CD4-positive, alpha-beta T cell (primary cell): ENCODE data around the gene CABP1. TPM values are rescaled to one million over a fixed set of nuclear protein-coding genes. Genes with fewer than 3 reads are reported as not detected.
A peak's percentile ranks its signal among the peaks of the same experiment; 100 is the strongest.

Source experiments
- ATAC-seq: fragments of 200-7000 bp; cut with Tn5 transposase; one replicate; pipeline ENCODE4 v1.10.0; 2022; ENCODE audit warnings: mild to moderate bottlenecking; ENCODE audit not compliant: poor library complexity
- CTCF ChIA-PET: fragments of 350-600 bp; sonication (Branson Sonifier 250); formaldehyde crosslinking; loops from one replicate; lab custom pipeline; 2021; ENCODE audit warnings: antibody characterized with exemption, inconsistent platforms; lab: Charles Lee
- POLR2A ChIA-PET: fragments of 350-600 bp; sonication (Branson Sonifier 250); formaldehyde crosslinking; loops from one replicate; lab custom pipeline; 2021; ENCODE audit warnings: antibody characterized with exemption, inconsistent platforms; lab: Charles Lee
- DNase-seq, 14 experiments: peaks; one replicate each; pipeline ENCODE4 v3.0.0-alpha.2; 2013 to 2020; ENCODE audit warnings: mixed read lengths in 2 of 14
- H3K27ac ChIP-seq, 2 donors: one replicate each; pipeline versions ENCODE4 v1.5.1 to v1.7.0; 2013; ENCODE audit warnings: low read length in 2 of 2, low read depth in 1 of 2, mild to moderate bottlenecking in 1 of 2
- H3K27me3 ChIP-seq, 2 experiments: 1 replicate in 1 of 2; 2 replicates in 1 of 2; pipeline versions ENCODE4 v1.6.1 to v1.7.0; 2013; ENCODE audit warnings: low read length in 2 of 2, control low read depth in 1 of 2, mild to moderate bottlenecking in 1 of 2, moderate library complexity in 1 of 2; ENCODE audit not compliant: insufficient read depth in 2 of 2, control insufficient read depth in 1 of 2
- H3K36me3 ChIP-seq: one replicate; pipeline ENCODE4 v1.6.1; 2013; ENCODE audit warnings: low read length, control low read depth; ENCODE audit not compliant: insufficient read depth
- H3K4me1 ChIP-seq: one replicate; pipeline ENCODE4 v1.6.1; 2013; ENCODE audit warnings: low read length, control low read depth; ENCODE audit not compliant: insufficient read depth
- H3K4me3 ChIP-seq: one replicate; pipeline ENCODE4 v1.5.1; 2013; ENCODE audit warnings: mild to moderate bottlenecking, low read length, moderate library complexity
- H3K9me3 ChIP-seq, 2 experiments: 1 replicate in 1 of 2; 2 replicates in 1 of 2; pipeline versions ENCODE4 v1.6.1 to v1.7.0; 2013; ENCODE audit warnings: low read length in 2 of 2, mild to moderate bottlenecking in 2 of 2, control low read depth in 1 of 2, moderate library complexity in 1 of 2; ENCODE audit not compliant: control insufficient read depth in 1 of 2, insufficient read depth in 1 of 2
- H3K27ac Mint-ChIP-seq: one replicate; pipeline ENCODE4 v1.8.0; 2020; ENCODE audit warnings: mixed read lengths
- H3K27me3 Mint-ChIP-seq: one replicate; pipeline ENCODE4 v1.8.0; 2021; ENCODE audit warnings: mixed read lengths
- H3K36me3 Mint-ChIP-seq: one replicate; pipeline ENCODE4 v1.8.0; 2021; ENCODE audit warnings: low read depth, mixed read lengths
- H3K4me1 Mint-ChIP-seq: one replicate; pipeline ENCODE4 v1.8.0; 2021; ENCODE audit warnings: low read depth, mixed read lengths
- H3K4me3 Mint-ChIP-seq: one replicate; pipeline ENCODE4 v1.8.0; 2020; ENCODE audit warnings: mild to moderate bottlenecking, mixed read lengths
- H3K9me3 Mint-ChIP-seq: one replicate; pipeline ENCODE4 v1.8.0; 2020; ENCODE audit warnings: mixed read lengths
- intact Hi-C, 2 experiments: fragments of 100-400 bp; cut with DNase I in 1 of 2; cut with micrococcal nuclease in 1 of 2; formaldehyde crosslinking; loops; one replicate each; pipeline versions ENCODE4 v1.15.1 to v1.9.0; 2023 to 2025; cut with DNase I, micrococcal nuclease
- total RNA-seq, 174 experiments: library from RNA in 2 of 174; stranded (reverse) in 2 of 174; gene quantifications; one replicate each; pipeline ENCODE4 v1.2.3 and lab custom pipeline; 2021 to 2026
- TF ChIP-seq, protein P1 (sequence below): fragments of 200-600 bp; IDR thresholded peaks from one replicate; pipeline ENCODE4 v1.8.0; 2022; ENCODE audit warnings: antibody characterized with exemption, mild to moderate bottlenecking

CABP1 gene
- total RNA-seq, 2 experiments from 2014 or later: 0.11 TPM; not detected in 1

DNA sequence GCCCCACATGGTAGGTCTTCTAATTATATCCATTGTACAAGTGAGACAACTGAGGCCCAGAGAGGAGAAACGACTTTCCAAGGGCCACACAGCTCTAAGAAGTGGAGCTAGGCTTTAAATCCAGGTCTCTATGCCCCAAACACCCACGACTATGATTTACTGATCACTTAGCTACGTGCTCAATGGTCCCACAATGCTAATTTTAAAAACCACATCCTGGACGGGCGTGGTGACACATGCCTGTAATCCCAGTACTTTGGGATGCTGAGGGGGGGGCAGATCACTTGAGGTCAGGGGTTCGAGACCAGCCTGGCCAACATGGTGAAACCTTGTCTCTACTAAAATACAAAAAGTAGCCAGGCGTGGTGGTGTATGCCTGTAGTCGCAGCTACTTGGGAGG, 38.1 kb downstream of the CABP1 start:
- Mint-ChIP-seq H3K4me3 (no peak overlapping the region), H3K27ac (no peak overlapping the region), H3K9me3 (no peaks in the 10 kb centered on the region), H3K36me3 (no peaks in the 10 kb centered on the region), H3K27me3 (no peaks in the 10 kb centered on the region), H3K4me1 (no peaks in the 10 kb centered on the region)
- DNase-seq (no peak), ATAC-seq (no peak)
- Histone ChIP-seq H3K36me3 (no peaks in the 10 kb centered on the region), H3K4me1 (peaks cover 12% of the 10 kb centered on the region), H3K4me3 (no peak overlapping the region), H3K9me3 (no peaks in the 10 kb centered on the region), H3K27ac (no peak overlapping the region), H3K27me3 (no peaks in the 10 kb centered on the region)
- POLR2A ChIA-PET: interaction anchor here (0.6 kb wide), 1 partner anchor 1390 kb away, joined by 4 read pairs; no protein-coding TSS in a partner anchor
- CTCF ChIA-PET: interaction anchor here (1.8 to 2.9 kb wide), 2 partner anchors 30 to 32 kb away, joined by 4 to 10 read pairs; no protein-coding TSS in a partner anchor
- intact Hi-C loops: no loop called here
- TF ChIP-seq, protein P1, sequence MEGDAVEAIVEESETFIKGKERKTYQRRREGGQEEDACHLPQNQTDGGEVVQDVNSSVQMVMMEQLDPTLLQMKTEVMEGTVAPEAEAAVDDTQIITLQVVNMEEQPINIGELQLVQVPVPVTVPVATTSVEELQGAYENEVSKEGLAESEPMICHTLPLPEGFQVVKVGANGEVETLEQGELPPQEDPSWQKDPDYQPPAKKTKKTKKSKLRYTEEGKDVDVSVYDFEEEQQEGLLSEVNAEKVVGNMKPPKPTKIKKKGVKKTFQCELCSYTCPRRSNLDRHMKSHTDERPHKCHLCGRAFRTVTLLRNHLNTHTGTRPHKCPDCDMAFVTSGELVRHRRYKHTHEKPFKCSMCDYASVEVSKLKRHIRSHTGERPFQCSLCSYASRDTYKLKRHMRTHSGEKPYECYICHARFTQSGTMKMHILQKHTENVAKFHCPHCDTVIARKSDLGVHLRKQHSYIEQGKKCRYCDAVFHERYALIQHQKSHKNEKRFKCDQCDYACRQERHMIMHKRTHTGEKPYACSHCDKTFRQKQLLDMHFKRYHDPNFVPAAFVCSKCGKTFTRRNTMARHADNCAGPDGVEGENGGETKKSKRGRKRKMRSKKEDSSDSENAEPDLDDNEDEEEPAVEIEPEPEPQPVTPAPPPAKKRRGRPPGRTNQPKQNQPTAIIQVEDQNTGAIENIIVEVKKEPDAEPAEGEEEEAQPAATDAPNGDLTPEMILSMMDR: no peak

DNA sequence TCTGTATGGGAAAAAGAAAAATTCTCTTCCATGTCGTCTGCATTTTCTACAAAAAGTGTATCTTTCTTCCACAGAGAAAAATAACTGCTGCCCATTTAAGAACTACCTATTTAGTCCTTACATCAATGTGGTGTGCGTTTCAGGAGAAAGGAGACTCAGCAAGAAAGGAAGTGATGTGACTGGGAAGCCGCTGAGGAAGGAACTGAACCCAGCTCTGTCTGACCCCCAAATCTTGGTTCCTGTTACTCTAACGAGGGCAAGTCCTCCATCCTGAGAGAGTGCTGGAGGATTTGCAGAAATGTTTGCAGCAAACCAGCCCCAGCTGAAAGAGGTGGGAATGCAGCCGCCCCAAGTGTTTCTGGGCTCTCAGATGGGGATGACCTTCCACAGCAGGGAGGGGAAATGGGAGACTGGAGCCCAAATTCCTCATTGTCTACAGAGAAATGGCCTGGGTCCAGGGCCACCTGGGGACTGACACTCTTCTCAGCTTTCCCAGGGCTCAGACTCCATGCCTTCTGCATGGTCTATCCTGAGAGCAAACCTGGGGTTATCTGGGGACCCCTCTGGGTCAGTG, 39.8 kb downstream of the CABP1 start:
- Histone ChIP-seq H3K4me1 (peaks cover 12% of the 10 kb centered on the region), H3K4me3 (no peak overlapping the region), H3K36me3 (no peaks in the 10 kb centered on the region), H3K27me3 (no peaks in the 10 kb centered on the region), H3K27ac (no peak overlapping the region), H3K9me3 (no peaks in the 10 kb centered on the region)
- Mint-ChIP-seq H3K4me3 (no peak overlapping the region), H3K27ac (no peak overlapping the region), H3K4me1 (no peaks in the 10 kb centered on the region), H3K36me3 (no peaks in the 10 kb centered on the region), H3K9me3 (no peaks in the 10 kb centered on the region), H3K27me3 (no peaks in the 10 kb centered on the region)
- no peak for ATAC-seq
- intact Hi-C loops: loop anchor here in 1 of 2 experiments (2.0 to 10.0 kb wide), 2 partner anchors 31 to 485 kb away; partner anchors contain the start of gene GCN1
- TF ChIP-seq, protein P1: no peak
- ChIA-PET CTCF (interaction anchor here (1.8 kb wide), 1 partner anchor 34 kb away, joined by 4 read pairs; no protein-coding TSS in a partner anchor), POLR2A (no interaction called here)
- DNase-seq: no peak

DNA sequence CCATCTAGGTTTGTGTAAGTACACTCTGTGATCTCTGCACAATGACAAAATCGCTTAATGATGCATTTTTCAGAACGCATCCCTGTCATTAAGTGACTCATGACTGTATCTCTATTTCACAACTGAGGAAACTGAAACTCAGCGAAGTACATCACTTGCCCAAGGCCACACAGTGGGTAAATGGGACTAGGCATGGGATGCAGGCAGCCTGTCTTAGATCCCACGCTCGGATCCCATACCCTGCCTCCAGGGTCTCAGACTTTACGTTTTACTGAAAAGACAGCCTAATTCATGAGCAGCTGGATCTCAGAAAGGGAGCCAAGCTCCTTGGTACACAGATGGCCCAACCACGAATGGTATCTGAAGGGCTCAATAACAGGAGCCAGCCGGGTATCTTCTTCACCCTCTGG, 44.1 kb downstream of the CABP1 start:
- peak overlapping the region; percentile 58 for H3K4me3 Mint-ChIP-seq
- peaks cover 28% of the 10 kb centered on the region for H3K4me1 Mint-ChIP-seq
- CTCF ChIA-PET: interaction anchor here (1.1 kb wide), 1 partner anchor 38 kb away, joined by 4 read pairs; no protein-coding TSS in a partner anchor

More for the DNA sequence above, 44.1 kb downstream of the CABP1 start:
- Histone ChIP-seq H3K27ac (no peak overlapping the region), H3K9me3 (no peaks in the 10 kb centered on the region), H3K4me3 (no peak overlapping the region), H3K27me3 (no peaks in the 10 kb centered on the region), H3K4me1 (peaks cover 32% of the 10 kb centered on the region), H3K36me3 (no peaks in the 10 kb centered on the region)
- POLR2A ChIA-PET: no interaction called here
- Mint-ChIP-seq H3K27ac (no peak overlapping the region), H3K36me3 (peaks cover 8% of the 10 kb centered on the region), H3K9me3 (no peaks in the 10 kb centered on the region), H3K27me3 (no peaks in the 10 kb centered on the region)
- ATAC-seq: no peak
- TF ChIP-seq, protein P1: no peak
- intact Hi-C loops: loop anchor here in 1 of 2 experiments (10.0 kb wide), 1 partner anchor 490 kb away; the partner anchor contains the start of gene GCN1
- DNase-seq: peak in 2 of 14 experiments; percentile 50 to 56
